Stimulated activated naive CD8-positive, alpha-beta T cell treated with anti-CD3 and anti-CD28 coated beads, Interleukin-15, Interleukin-2, amounts not matched to agents 100 ng/mL and 50 ng/mL, for 24 hours (primary cell): ENCODE measurements around the gene ACO2.

ENCODE experiments used
- H3K27ac Mint-ChIP-seq: one replicate; pipeline ENCODE4 v1.8.0; 2021; ENCODE audit warnings: mild to moderate bottlenecking, mixed read lengths
- H3K27me3 Mint-ChIP-seq: one replicate; pipeline ENCODE4 v1.8.0; 2021; ENCODE audit warnings: mixed read lengths
- H3K36me3 Mint-ChIP-seq: one replicate; pipeline ENCODE4 v1.8.0; 2021; ENCODE audit warnings: low read depth, mixed read lengths
- H3K4me1 Mint-ChIP-seq: one replicate; pipeline ENCODE4 v1.8.0; 2021; ENCODE audit warnings: low read depth, mixed read lengths
- H3K4me3 Mint-ChIP-seq: one replicate; pipeline ENCODE4 v1.8.0; 2021; ENCODE audit warnings: mild to moderate bottlenecking, mixed read lengths
- H3K9me3 Mint-ChIP-seq: one replicate; pipeline ENCODE4 v1.8.0; 2021; ENCODE audit warnings: mixed read lengths

ACO2 gene

GRCh38 chr22:41521126-41521525, 52.2 kb downstream of the ACO2 start:
- H3K27me3 Mint-ChIP-seq: no peaks in the 10 kb centered on the region
- H3K27ac Mint-ChIP-seq: no peak overlapping the region
- no peaks in the 10 kb centered on the region for H3K9me3 Mint-ChIP-seq
- H3K36me3 Mint-ChIP-seq: peaks cover 17% of the 10 kb centered on the region
- peaks cover 20% of the 10 kb centered on the region for H3K4me1 Mint-ChIP-seq
- no peak overlapping the region for H3K4me3 Mint-ChIP-seq

GRCh38 chr22:41522813-41523212, 53.9 kb downstream of the ACO2 start:
- Mint-ChIP-seq H3K27ac (peak overlapping the region; percentile 71), H3K4me1 (peaks cover 13% of the 10 kb centered on the region), H3K27me3 (no peaks in the 10 kb centered on the region), H3K4me3 (no peak overlapping the region), H3K9me3 (no peaks in the 10 kb centered on the region), H3K36me3 (peaks cover 19% of the 10 kb centered on the region)

GRCh38 chr22:41523464-41524221, 54.7 kb downstream of the ACO2 start:
- Mint-ChIP-seq H3K27me3 (no peaks in the 10 kb centered on the region), H3K4me3 (no peak overlapping the region), H3K4me1 (peaks cover 13% of the 10 kb centered on the region), H3K27ac (peak overlapping the region; percentile 67), H3K36me3 (peaks cover 22% of the 10 kb centered on the region), H3K9me3 (no peaks in the 10 kb centered on the region)

GRCh38 chr22:41524251-41524661, 55.3 kb downstream of the ACO2 start:
- H3K36me3 Mint-ChIP-seq: peaks cover 29% of the 10 kb centered on the region
- H3K27me3 Mint-ChIP-seq: no peaks in the 10 kb centered on the region
- H3K27ac Mint-ChIP-seq: peak overlapping the region; percentile 67
- H3K4me1 Mint-ChIP-seq: peaks cover 13% of the 10 kb centered on the region
- no peaks in the 10 kb centered on the region for H3K9me3 Mint-ChIP-seq
- H3K4me3 Mint-ChIP-seq: no peak overlapping the region

- Mint-ChIP-seq H3K9me3 (no peaks in the 10 kb centered on the region), H3K4me3 (peak overlapping the region; percentile 20), H3K27ac (peak overlapping the region; percentile 74), H3K27me3 (no peaks in the 10 kb centered on the region), H3K4me1 (peaks cover 13% of the 10 kb centered on the region), H3K36me3 (peaks cover 30% of the 10 kb centered on the region)
Measured at GRCh38 chr22:41524809-41525449, 56.0 kb downstream of the ACO2 start.

- no peaks in the 10 kb centered on the region for H3K27me3 Mint-ChIP-seq
- H3K27ac Mint-ChIP-seq: peak overlapping the region; percentile 74
- peak overlapping the region; percentile 20 for H3K4me3 Mint-ChIP-seq
- no peaks in the 10 kb centered on the region for H3K9me3 Mint-ChIP-seq
- H3K4me1 Mint-ChIP-seq: peaks cover 13% of the 10 kb centered on the region
- H3K36me3 Mint-ChIP-seq: peaks cover 36% of the 10 kb centered on the region
Measured at GRCh38 chr22:41525450-41526225, 56.7 kb downstream of the ACO2 start.

- H3K36me3 Mint-ChIP-seq: peaks cover 39% of the 10 kb centered on the region
- no peak overlapping the region for H3K4me3 Mint-ChIP-seq
Measured at GRCh38 chr22:41526226-41526829, 57.4 kb downstream of the ACO2 start.

GRCh38 chr22:41526830-41527799, 58.2 kb downstream of the ACO2 start:
- no peaks in the 10 kb centered on the region for H3K9me3 Mint-ChIP-seq

More at GRCh38 chr22:41526226-41526829, 57.4 kb downstream of the ACO2 start:
- H3K27ac Mint-ChIP-seq: peak overlapping the region; percentile 45
- peaks cover 13% of the 10 kb centered on the region for H3K4me1 Mint-ChIP-seq
- H3K9me3 Mint-ChIP-seq: no peaks in the 10 kb centered on the region
- no peaks in the 10 kb centered on the region for H3K27me3 Mint-ChIP-seq

GRCh38 chr22:41528132-41528766, 59.3 kb downstream of the ACO2 start:
- Mint-ChIP-seq H3K4me3 (no peak overlapping the region), H3K9me3 (no peaks in the 10 kb centered on the region), H3K27ac (peak overlapping the region; percentile 53), H3K27me3 (no peaks in the 10 kb centered on the region), H3K36me3 (peaks cover 41% of the 10 kb centered on the region), H3K4me1 (peaks cover 13% of the 10 kb centered on the region)

More at GRCh38 chr22:41526830-41527799, 58.2 kb downstream of the ACO2 start:
- Mint-ChIP-seq H3K27ac (peak overlapping the region; percentile 67), H3K4me3 (no peak overlapping the region), H3K36me3 (peaks cover 39% of the 10 kb centered on the region), H3K27me3 (no peaks in the 10 kb centered on the region), H3K4me1 (peaks cover 13% of the 10 kb centered on the region)

GRCh38 chr22:41528938-41529561, 60.1 kb downstream of the ACO2 start:
- peak overlapping the region; percentile 53 for H3K27ac Mint-ChIP-seq
- H3K27me3 Mint-ChIP-seq: no peaks in the 10 kb centered on the region
- H3K4me3 Mint-ChIP-seq: no peak overlapping the region
- H3K9me3 Mint-ChIP-seq: no peaks in the 10 kb centered on the region
- H3K4me1 Mint-ChIP-seq: peaks cover 12% of the 10 kb centered on the region
- H3K36me3 Mint-ChIP-seq: peaks cover 42% of the 10 kb centered on the region

- Mint-ChIP-seq H3K27ac (no peak overlapping the region), H3K4me1 (no peaks in the 10 kb centered on the region), H3K27me3 (no peaks in the 10 kb centered on the region), H3K9me3 (no peaks in the 10 kb centered on the region), H3K4me3 (no peak overlapping the region), H3K36me3 (peaks cover 32% of the 10 kb centered on the region)
Measured at GRCh38 chr22:41530890-41531714, 62.2 kb downstream of the ACO2 start.

GRCh38 chr22:41531715-41532477, 63.0 kb downstream of the ACO2 start:
- peaks cover 29% of the 10 kb centered on the region for H3K36me3 Mint-ChIP-seq
- H3K4me1 Mint-ChIP-seq: no peaks in the 10 kb centered on the region
- H3K27ac Mint-ChIP-seq: no peak overlapping the region
- no peak overlapping the region for H3K4me3 Mint-ChIP-seq
- H3K9me3 Mint-ChIP-seq: no peaks in the 10 kb centered on the region
- H3K27me3 Mint-ChIP-seq: no peaks in the 10 kb centered on the region
